NCI-H1048 (cell line): Measurements from ENCODE around the gene SLC6A20.

ENCODE experiments used
- DNase-seq: peaks from one replicate; lab custom pipeline; 2025; lab: John Stamatoyannopoulos, UW

Gene SLC6A20

GRCh38 chr3:45795882-45796765 is at the start of gene SLC6A20:
Gene SLC6A20, minus strand, starts transcription at chr3:45796536. Its CDS starts 117 bp downstream, at chr3:45796419.
- no peak for DNase-seq

- DNase-seq = no peak
These were observed 48.3 kb upstream of the SLC6A20 start for GRCh38 chr3:45844616-45845015.

GRCh38 chr3:45842851-45843625 is 46.7 kb upstream of the SLC6A20 start:
- DNase-seq = no peak

GRCh38 chr3:45841757-45842491 is 45.6 kb upstream of the SLC6A20 start, which contains the start of gene LZTFL1:
Gene LZTFL1, minus strand, starts transcription at chr3:45842119. Its CDS starts 128 bp downstream, at chr3:45841991.
- DNase-seq = peak; percentile 89

- no peak for DNase-seq
These were observed 45.1 kb upstream of the SLC6A20 start for GRCh38 chr3:45841420-45841756.

- DNase-seq = no peak
These were observed 42.1 kb upstream of the SLC6A20 start for GRCh38 chr3:45838466-45838865.

GRCh38 chr3:45832699-45833098 is 36.4 kb upstream of the SLC6A20 start:
- DNase-seq = no peak

GRCh38 chr3:45830121-45830520 is 33.8 kb upstream of the SLC6A20 start:
- DNase-seq = no peak

GRCh38 chr3:45826908-45827307 is 30.6 kb upstream of the SLC6A20 start:
- no peak for DNase-seq

GRCh38 chr3:45826321-45826720 is 30.0 kb upstream of the SLC6A20 start:
- DNase-seq = no peak

- no peak for DNase-seq
These were observed 24.8 kb upstream of the SLC6A20 start for GRCh38 chr3:45821127-45821526.

GRCh38 chr3:45819543-45819942 is 23.2 kb upstream of the SLC6A20 start:
- no peak for DNase-seq

GRCh38 chr3:45817831-45818522 is 21.6 kb upstream of the SLC6A20 start:
- DNase-seq = no peak

- no peak for DNase-seq
These were observed 20.2 kb upstream of the SLC6A20 start for GRCh38 chr3:45816544-45816943.

- no peak for DNase-seq
These were observed 18.0 kb upstream of the SLC6A20 start for GRCh38 chr3:45814322-45814721.

- DNase-seq = no peak
These were observed 11.6 kb upstream of the SLC6A20 start for GRCh38 chr3:45807681-45808540.

- DNase-seq = no peak
These were observed 10.8 kb upstream of the SLC6A20 start for GRCh38 chr3:45807133-45807532.

- DNase-seq = no peak
These were observed 9.7 kb upstream of the SLC6A20 start for GRCh38 chr3:45806072-45806471.

GRCh38 chr3:45803252-45803935 is 7.1 kb upstream of the SLC6A20 start:
- DNase-seq = no peak

- DNase-seq = no peak
These were observed 5.8 kb upstream of the SLC6A20 start for GRCh38 chr3:45802146-45802545.
